Suppressor macrophage treated with lipopolysaccharide for 1 hour (primary cell): ENCODE results near the gene MPND.

Experiments used
- DNase-seq, 3 donors: peaks; one replicate each; pipeline ENCODE4 v3.0.0-alpha.2; 2020 to 2022

Gene MPND

GRCh38 chr19:4368128-4368820 lies 24.9 kb downstream of the MPND start:
- peak; percentile 64 to 77 (median 66) for DNase-seq

GRCh38 chr19:4369109-4369887 lies 25.9 kb downstream of the MPND start:
- peak; percentile 78 to 87 (median 86) for DNase-seq

GRCh38 chr19:4369888-4370260 lies 26.5 kb downstream of the MPND start:
- peak; percentile 85 to 90 (median 86) for DNase-seq

- no peak for DNase-seq
Measured at GRCh38 chr19:4370418-4371041, 27.2 kb downstream of the MPND start.

GRCh38 chr19:4371247-4372164 lies 28.1 kb downstream of the MPND start:
- DNase-seq: no peak

GRCh38 chr19:4372165-4373012 lies 29.0 kb downstream of the MPND start:
- no peak for DNase-seq

- no peak for DNase-seq
Measured at GRCh38 chr19:4373013-4373367, 29.6 kb downstream of the MPND start.

- DNase-seq: peak; percentile 64 to 68 (median 68)
Measured at GRCh38 chr19:4373601-4374497, 30.5 kb downstream of the MPND start.

GRCh38 chr19:4374498-4375163 lies 31.3 kb downstream of the MPND start:
- DNase-seq: peak; percentile 86 to 93 (median 93)

GRCh38 chr19:4375164-4376027 lies 32.0 kb downstream of the MPND start:
- peak; percentile 62 to 73 (median 71) for DNase-seq

GRCh38 chr19:4376028-4376670 lies 32.8 kb downstream of the MPND start:
- DNase-seq: no peak

- no peak for DNase-seq
Measured at GRCh38 chr19:4376671-4376990, 33.3 kb downstream of the MPND start.

GRCh38 chr19:4376991-4377781 lies 33.8 kb downstream of the MPND start:
- DNase-seq: no peak

- DNase-seq: no peak
Measured at GRCh38 chr19:4378886-4379285, 35.5 kb downstream of the MPND start.

GRCh38 chr19:4379383-4380253 lies 36.3 kb downstream of the MPND start:
- DNase-seq: no peak

- peak in 2 of 3 donors; percentile 33 to 58 for DNase-seq
Measured at GRCh38 chr19:4380254-4380727, 36.9 kb downstream of the MPND start.
